NCI-H345 treated with DMSO at 0.1 percent for 48 hours (cell line): ENCODE data around the gene GPSM1.

Source experiments
- DNase-seq: peaks from one replicate; lab custom pipeline; 2025; ENCODE audit not compliant: unreplicated experiment; lab: John Stamatoyannopoulos, UW

Gene GPSM1

DNA sequence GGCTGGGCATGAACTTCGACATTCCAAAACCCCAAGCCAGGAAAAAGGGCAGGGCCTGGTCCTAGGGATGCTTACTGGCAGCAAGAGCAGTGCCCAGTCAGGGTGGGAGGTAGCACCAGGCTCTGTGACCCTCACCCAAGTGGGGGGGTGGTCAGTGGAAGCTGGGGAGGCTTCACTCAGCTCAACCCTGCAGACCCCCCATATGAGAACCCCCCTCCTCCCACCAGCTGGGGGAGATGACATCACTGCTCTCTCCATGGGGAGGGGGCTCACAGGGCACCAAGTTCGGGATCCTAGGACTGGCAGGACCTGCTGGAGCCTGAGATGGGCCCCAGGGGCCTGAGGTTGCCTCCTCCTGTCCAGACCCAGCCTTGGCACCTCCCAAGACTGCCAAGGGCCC lies 31.5 kb downstream of the GPSM1 start:
- no peak for DNase-seq

- DNase-seq = no peak
Measured at GRCh38 chr9:136359774-136360718, 32.7 kb downstream of the GPSM1 start.

- no peak for DNase-seq
Measured at GRCh38 chr9:136361047-136361753, 33.9 kb downstream of the GPSM1 start.

DNA sequence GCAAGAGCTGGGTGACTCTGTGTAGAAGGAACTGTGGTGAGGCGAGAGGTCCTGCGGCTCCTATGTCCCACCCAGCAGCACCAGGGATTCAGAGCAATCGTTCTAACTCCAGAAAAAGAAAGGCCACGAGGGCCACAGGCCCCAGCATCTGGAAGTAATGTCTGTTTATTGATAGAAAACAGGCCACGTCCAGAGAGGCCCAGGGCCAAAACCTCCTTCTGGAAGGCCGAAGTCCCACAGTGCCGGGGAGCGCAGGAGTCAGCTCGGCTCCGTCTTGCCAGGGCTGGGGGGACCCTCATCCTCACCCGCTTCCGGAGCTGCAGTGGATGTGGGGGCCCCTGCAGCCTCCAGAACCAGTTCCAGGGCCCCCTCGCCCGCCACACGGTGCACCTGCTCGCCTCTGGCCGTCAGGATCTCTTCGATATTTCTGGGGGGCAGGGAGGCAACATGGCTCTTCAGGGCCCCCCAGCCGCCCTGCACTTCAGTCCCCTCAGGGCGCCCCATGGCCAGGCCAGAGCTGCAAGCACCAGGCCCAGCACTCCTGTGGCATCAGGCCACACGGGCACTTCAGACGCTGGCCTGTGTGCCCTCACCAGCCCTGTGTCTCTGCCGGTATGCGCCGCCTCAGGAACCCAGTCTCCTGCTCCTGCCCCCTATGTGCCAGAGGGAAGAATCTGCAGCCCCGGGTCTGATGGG lies 34.6 kb downstream of the GPSM1 start:
- DNase-seq = no peak

DNA sequence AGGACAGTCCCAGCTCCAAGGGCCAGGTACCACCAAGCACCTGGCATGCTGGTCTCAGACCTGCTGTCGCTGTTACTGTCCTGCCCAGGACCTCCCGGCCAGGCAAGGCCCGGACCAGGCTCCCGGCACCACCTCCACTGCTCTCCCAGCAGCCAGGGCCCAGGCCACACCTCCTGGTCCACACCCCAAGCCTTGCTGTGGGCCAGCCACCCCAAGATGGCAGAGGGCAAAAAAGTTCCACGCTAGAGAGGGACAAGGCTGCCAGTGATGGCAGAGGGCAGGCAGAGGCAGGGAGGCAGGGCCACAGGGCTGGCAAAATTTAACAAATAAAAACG lies 35.1 kb downstream of the GPSM1 start:
- no peak for DNase-seq

GRCh38 chr9:136363106-136363948 lies 36.0 kb downstream of the GPSM1 start, which contains the start of gene DNLZ:
TSS of gene DNLZ (minus strand) at chr9:136363744. CDS start at chr9:136363714, 30 bp downstream.
- peak; percentile 82 for DNase-seq

GRCh38 chr9:136363949-136364748 lies 36.8 kb downstream of the GPSM1 start:
- DNase-seq = no peak

- DNase-seq = no peak
Measured at GRCh38 chr9:136364942-136365774, 37.8 kb downstream of the GPSM1 start.

DNA sequence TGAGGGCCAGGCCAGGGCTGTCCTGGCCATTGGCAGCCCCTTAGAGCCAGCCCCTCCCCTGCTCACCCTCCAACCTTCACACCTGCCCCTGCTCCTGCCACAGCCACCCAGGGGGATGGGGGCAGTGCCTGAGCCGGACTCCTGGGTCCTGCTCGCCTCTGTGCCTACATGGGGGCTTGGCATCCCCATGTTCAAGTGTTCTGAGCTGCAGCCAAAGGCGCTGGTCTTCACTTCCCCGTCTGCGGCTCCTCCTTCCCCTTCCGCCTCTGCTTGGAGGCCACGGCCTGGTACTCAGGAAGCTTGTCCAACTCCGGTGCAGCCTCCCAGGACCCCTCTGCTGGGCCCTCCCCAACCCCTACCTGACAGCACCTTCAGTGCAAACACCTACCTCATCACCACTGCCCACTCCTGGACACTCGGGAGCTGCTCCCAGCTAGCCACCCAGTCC lies 38.5 kb downstream of the GPSM1 start:
- DNase-seq = no peak

GRCh38 chr9:136366826-136367225 lies 39.5 kb downstream of the GPSM1 start:
- DNase-seq = no peak

GRCh38 chr9:136367296-136368145 lies 40.2 kb downstream of the GPSM1 start:
- no peak for DNase-seq

- DNase-seq = no peak
Measured at GRCh38 chr9:136368190-136368589, 40.9 kb downstream of the GPSM1 start.

- DNase-seq = no peak
Measured at GRCh38 chr9:136370037-136370436, 42.7 kb downstream of the GPSM1 start.

- no peak for DNase-seq
Measured at GRCh38 chr9:136370687-136371532, 43.6 kb downstream of the GPSM1 start.

- no peak for DNase-seq
Measured at GRCh38 chr9:136371533-136371880, 44.2 kb downstream of the GPSM1 start.

DNA sequence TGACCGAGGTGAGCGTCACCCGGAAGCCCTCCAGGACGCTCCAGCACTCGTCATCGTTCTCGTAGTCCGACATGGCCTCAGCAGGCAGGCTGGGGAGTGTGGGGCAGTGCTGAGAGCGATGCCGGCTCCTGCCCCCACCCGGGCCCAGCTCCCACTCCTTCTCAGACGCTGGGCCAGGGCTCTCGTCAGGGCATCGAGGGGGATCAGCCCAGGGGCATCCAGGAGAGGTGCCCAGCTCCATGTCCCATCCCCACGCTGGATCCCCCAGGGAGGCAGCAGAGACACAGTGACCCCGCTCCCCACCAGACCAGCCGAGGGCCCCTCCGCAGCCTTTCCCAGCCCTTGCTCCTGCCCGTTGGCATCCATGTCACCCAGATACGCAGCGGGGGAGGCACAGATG lies 44.7 kb downstream of the GPSM1 start:
- DNase-seq = no peak
